Myometrial cell (primary cell): ENCODE measurements around the gene DIDO1. TPM values are rescaled to one million over a fixed set of nuclear protein-coding genes. Genes with fewer than 3 reads are reported as not detected.

Experiments
- total RNA-seq: library from RNA; depleted of rRNA; stranded (reverse); fragments of >200 nt; gene quantifications from 2 replicates; pipeline ENCODE4 v1.2.3, GENCODE V29; 2015

Gene DIDO1
- total RNA-seq = 29.7 and 30.8 TPM in 2 replicates

DNA sequence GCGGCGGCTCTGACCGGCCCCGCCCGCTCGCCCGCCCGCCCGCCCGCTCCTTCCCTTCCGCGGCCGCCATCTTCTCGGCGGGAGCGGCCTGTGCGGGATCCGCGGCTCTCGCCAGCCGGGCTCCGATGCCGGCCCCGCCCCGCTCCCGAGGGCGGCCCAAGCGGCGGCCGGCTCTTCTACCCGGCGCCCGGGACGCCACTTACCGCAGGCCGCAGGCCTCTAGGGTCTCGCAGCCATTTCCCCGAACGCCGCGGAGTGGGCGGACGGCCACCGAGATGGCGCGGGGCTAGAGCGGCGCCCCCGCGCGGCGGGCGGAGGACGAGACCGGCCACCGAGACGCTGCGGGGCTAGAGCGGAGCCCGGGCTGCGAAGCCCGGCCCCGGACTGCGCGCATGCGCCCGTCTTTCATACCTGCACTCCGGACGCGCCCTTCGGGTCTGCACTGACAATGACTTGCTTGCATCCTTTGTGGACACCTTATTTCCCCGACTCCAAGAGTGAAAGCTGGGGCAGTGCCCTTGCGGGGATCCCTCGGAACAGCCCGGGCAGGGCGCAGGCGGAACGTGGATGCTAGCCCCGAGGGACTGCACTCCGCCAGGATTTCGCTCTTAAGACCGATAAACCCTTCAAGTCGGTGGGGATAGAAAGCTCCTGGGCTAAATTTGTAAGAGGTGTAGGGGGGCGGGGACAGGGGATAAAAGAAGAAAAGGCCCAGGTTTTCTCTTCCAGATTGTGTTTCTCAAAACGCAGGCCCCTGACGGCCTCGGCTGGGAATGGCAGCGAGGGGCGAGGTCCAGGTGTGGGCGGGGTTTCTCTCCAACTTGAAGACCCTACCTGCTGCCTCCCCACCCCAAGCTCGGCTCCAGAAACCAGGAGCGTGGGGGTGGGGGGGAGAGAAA is at the start of gene DIDO1:
TSS of gene DIDO1 (minus strand) at position 277 of the 899 bp plus-strand sequence.

DNA sequence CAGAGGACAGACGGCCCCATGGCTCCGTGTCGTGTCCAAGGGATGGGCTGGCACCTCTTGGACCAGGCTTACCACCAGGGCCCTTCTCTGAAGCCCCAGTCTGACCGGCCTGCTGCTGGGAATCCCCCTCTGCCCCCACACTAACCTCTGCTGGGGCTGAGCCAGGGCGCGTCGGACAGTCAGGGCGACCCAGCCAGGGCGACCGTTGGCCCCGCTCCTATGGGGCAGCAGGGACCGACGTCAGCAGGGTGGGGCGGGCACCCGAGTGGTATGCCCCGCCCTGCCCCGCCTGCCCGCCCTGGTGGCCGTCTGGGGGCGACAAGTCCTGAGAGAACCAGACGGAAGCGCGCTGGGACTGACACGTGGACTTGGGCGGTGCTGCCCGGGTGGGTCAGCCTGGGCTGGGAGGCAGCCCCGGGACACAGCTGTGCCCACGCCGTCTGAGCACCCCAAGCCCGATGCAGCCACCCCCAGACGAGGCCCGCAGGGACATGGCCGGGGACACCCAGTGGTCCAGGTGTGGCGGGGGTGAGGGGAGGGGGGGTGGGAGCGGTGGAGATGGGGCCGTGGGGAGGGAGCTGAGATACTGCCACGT is 26.2 kb upstream of the DIDO1 start, which contains the start of gene SLC17A9:
TSS of gene SLC17A9 (plus strand) at position 337 of the 595 bp plus-strand sequence. CDS start at position 459, 122 bp downstream.

DNA sequence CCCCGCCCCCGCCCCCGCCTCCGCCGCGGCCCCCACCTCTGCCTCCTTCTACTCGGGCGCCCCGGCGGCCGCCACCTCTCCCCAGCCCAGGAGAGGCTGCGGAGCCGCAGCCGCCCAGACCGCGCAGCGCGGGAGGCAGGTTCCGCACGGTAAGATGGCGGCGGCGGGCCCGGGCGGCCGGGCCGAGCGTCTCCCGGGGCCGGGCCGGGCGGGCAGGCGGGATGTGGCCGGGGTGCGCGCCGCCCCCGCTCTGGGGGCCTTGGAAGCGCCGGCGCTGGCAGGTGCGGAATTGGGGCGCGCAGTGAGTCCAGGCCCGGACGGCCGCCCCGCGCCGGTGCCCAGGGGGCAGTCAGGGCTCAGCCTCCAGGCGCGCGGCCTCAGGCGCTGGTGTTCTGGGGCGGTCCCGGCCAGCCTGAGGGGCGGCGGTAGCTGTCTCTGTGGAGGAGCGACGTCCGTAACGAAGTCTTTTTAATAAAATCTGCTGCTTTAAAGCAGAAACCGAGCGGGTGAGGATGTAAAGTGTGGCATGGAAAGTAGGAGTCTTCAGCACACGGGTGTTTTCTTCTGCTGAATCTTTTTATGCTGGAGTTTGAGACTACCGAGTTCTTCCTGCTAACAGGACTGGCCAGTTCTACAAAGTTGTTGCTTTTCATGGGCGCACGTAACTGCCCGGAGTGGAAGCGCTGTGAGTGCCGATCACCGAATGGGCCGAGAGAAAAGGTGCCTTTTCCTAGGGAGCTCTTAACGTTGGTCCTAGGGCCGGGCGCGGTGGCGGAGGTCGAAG is 12.0 kb upstream of the DIDO1 start, which contains the start of gene GID8:
TSS of gene GID8 (plus strand) at position 43 of the 784 bp plus-strand sequence. CDS start 3,356 bp downstream, outside the sequence.

DNA sequence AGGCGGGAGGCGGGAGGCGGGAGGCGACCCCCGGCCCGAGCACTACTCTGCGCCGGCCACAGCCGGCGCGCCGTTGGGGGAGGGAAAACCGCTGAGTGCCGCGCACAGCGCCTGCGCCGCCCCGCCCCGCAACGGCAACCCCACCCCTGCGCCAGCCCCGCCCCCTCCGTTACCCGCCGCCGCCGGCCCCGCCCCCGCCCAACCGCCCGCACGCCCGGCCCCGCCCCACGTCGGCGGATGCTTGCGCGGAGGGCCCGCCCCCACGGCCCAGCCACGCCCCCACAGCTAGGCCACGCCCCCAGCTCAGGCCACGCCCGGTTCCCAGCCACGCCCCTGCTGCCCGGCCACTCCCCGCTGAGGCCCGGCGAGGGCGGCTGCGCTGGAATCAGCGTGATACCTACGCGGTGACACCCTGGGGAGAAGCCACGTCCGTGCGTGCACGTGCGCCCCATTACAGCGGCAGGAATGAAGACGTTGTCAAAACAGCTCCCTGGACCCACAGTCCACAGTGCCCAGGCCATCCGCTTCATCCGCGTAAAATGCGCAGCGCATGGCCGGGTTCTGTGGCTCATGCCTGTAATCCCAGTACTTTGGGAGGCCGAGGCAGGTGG is 64.5 kb downstream of the DIDO1 start, which contains the start of gene TCFL5:
TSS of gene TCFL5 (minus strand) at position 97 of the 611 bp plus-strand sequence. CDS start 152 bp downstream, outside the sequence.

Other genes starting within 250 kb of the DIDO1 start
- gene NTSR1, start 217.7 kb downstream of the DIDO1 start, total RNA-seq = not detected in 2 replicates
- 12.4 and 17.0 TPM in 2 replicates for gene MRGBP, start 130.0 kb downstream of the DIDO1 start, total RNA-seq
- 42.4 and 53.9 TPM in 2 replicates for gene OGFR, start 121.7 kb downstream of the DIDO1 start, total RNA-seq
- gene COL9A3, start 109.5 kb downstream of the DIDO1 start, total RNA-seq = 1.4 and 2.3 TPM in 2 replicates
- 10.1 and 15.0 TPM in 2 replicates for gene TCFL5, start 64.7 kb downstream of the DIDO1 start, total RNA-seq
- gene GID8, start 11.6 kb upstream of the DIDO1 start, total RNA-seq = 18.5 and 20.4 TPM in 2 replicates
- gene SLC17A9, start 26.2 kb upstream of the DIDO1 start, total RNA-seq = 26.1 and 36.3 TPM in 2 replicates
- not detected in 2 replicates for gene BHLHE23, start 80.5 kb upstream of the DIDO1 start, total RNA-seq